GM12873 (cell line): ENCODE data around the gene GLIS1.

ENCODE experiments used
- CTCF ChIP-seq: IDR thresholded peaks from 2 replicates; pipeline ENCODE4 v1.5.1; 2012; ENCODE audit warnings: low read depth, mild to moderate bottlenecking, moderate library complexity, low read length, control low read depth; ENCODE audit not compliant: insufficient read depth; ENCODE audit errors: missing control alignments

GLIS1 gene

GRCh38 chr1:53629101-53629691, 109.8 kb downstream of the GLIS1 start:
- no peak for TF ChIP-seq CTCF

- no peak for TF ChIP-seq CTCF
Observed at GRCh38 chr1:53628286-53628955, 110.5 kb downstream of the GLIS1 start.

GRCh38 chr1:53627666-53628065, 111.3 kb downstream of the GLIS1 start:
- TF ChIP-seq CTCF: no peak

- TF ChIP-seq CTCF: no peak
Observed at GRCh38 chr1:53627031-53627430, 111.9 kb downstream of the GLIS1 start.

GRCh38 chr1:53626616-53627015, 112.3 kb downstream of the GLIS1 start:
- no peak for TF ChIP-seq CTCF

- TF ChIP-seq CTCF: no peak
Observed at GRCh38 chr1:53625766-53626520, 113.0 kb downstream of the GLIS1 start.

- no peak for TF ChIP-seq CTCF
Observed at GRCh38 chr1:53625049-53625448, 113.9 kb downstream of the GLIS1 start.
